ENCODE measurements around the gene GDF7. TPM values are rescaled to one million over a fixed set of nuclear protein-coding genes. Genes with fewer than 3 reads are reported as not detected.
A peak's percentile ranks its signal among the peaks of the same experiment; 100 is the strongest.

GDF7 gene
- total RNA-seq, 1 donor from 2014 or later: 24.3 TPM

GRCh38 chr2:20638646-20639430, 28.1 kb upstream of the GDF7 start:
- Mint-ChIP-seq H3K36me3 (peaks cover 5% of the 10 kb centered on the region), H3K9me3 (no peaks in the 10 kb centered on the region), H3K4me3 (no peak overlapping the region), H3K27ac (no peak overlapping the region), H3K4me1 (ENCODE audit: unreplicated experiment) (peaks cover 15% of the 10 kb centered on the region), H3K27me3 (no peaks in the 10 kb centered on the region)
- no peak for TF ChIP-seq CTCF (conservative IDR thresholded peaks at IDR 0.05)
- no peak for DNase-seq (ENCODE audit: extremely low spot score, unreplicated experiment)

GRCh38 chr2:20640411-20641122, 26.4 kb upstream of the GDF7 start:
- Mint-ChIP-seq H3K27ac (no peak overlapping the region), H3K36me3 (peaks cover 5% of the 10 kb centered on the region)
- TF ChIP-seq CTCF (conservative IDR thresholded peaks at IDR 0.05): no peak

GRCh38 chr2:20641123-20641985, 25.6 kb upstream of the GDF7 start:
- no peaks in the 10 kb centered on the region for H3K9me3 Mint-ChIP-seq
- no peaks in the 10 kb centered on the region for H3K4me1 Mint-ChIP-seq (ENCODE audit: unreplicated experiment)
- no peak overlapping the region for H3K4me3 Mint-ChIP-seq
- no peak overlapping the region for H3K27ac Mint-ChIP-seq
- H3K27me3 Mint-ChIP-seq: no peaks in the 10 kb centered on the region
- H3K36me3 Mint-ChIP-seq: peaks cover 5% of the 10 kb centered on the region
- no peak for TF ChIP-seq CTCF (conservative IDR thresholded peaks at IDR 0.05)
- no peak for DNase-seq (ENCODE audit: extremely low spot score, unreplicated experiment)

More at GRCh38 chr2:20640411-20641122, 26.4 kb upstream of the GDF7 start:
- no peak overlapping the region for H3K4me3 Mint-ChIP-seq
- DNase-seq (ENCODE audit: extremely low spot score, unreplicated experiment): no peak
- no peaks in the 10 kb centered on the region for H3K27me3 Mint-ChIP-seq
- H3K9me3 Mint-ChIP-seq: no peaks in the 10 kb centered on the region
- H3K4me1 Mint-ChIP-seq (ENCODE audit: unreplicated experiment): peaks cover 5% of the 10 kb centered on the region

- H3K27me3 Mint-ChIP-seq: no peaks in the 10 kb centered on the region
- peaks cover 5% of the 10 kb centered on the region for H3K36me3 Mint-ChIP-seq
- H3K27ac Mint-ChIP-seq: no peak overlapping the region
- no peak overlapping the region for H3K4me3 Mint-ChIP-seq
- DNase-seq (ENCODE audit: extremely low spot score, unreplicated experiment): peak; percentile 91
- H3K9me3 Mint-ChIP-seq: no peaks in the 10 kb centered on the region
- peak; percentile 96 for TF ChIP-seq CTCF (conservative IDR thresholded peaks at IDR 0.05)
- no peaks in the 10 kb centered on the region for H3K4me1 Mint-ChIP-seq (ENCODE audit: unreplicated experiment)
Measured at GRCh38 chr2:20642055-20642971, 24.6 kb upstream of the GDF7 start.

- no peak for DNase-seq (ENCODE audit: extremely low spot score, unreplicated experiment)
- Mint-ChIP-seq H3K27ac (no peak overlapping the region), H3K4me3 (no peak overlapping the region), H3K4me1 (ENCODE audit: unreplicated experiment) (peaks cover 3% of the 10 kb centered on the region), H3K36me3 (peaks cover 5% of the 10 kb centered on the region), H3K27me3 (no peaks in the 10 kb centered on the region), H3K9me3 (no peaks in the 10 kb centered on the region)
- no peak for TF ChIP-seq CTCF (conservative IDR thresholded peaks at IDR 0.05)
Measured at GRCh38 chr2:20643060-20643459, 23.9 kb upstream of the GDF7 start.

Data from type B pancreatic cell (in vitro differentiated cells).